HG02943 (cell line): ENCODE measurements around the gene OAF.

Experiments used
- ATAC-seq: cut with Tn5 transposase; IDR thresholded peaks from one replicate; pipeline ENCODE4 v1.9.1; 2021; ENCODE audit warnings: mild to moderate bottlenecking, low read depth, moderate library complexity; ENCODE audit not compliant: unreplicated experiment

OAF gene

GRCh38 chr11:120219232-120219937, 8.6 kb downstream of the OAF start:
- ATAC-seq = no peak

DNA sequence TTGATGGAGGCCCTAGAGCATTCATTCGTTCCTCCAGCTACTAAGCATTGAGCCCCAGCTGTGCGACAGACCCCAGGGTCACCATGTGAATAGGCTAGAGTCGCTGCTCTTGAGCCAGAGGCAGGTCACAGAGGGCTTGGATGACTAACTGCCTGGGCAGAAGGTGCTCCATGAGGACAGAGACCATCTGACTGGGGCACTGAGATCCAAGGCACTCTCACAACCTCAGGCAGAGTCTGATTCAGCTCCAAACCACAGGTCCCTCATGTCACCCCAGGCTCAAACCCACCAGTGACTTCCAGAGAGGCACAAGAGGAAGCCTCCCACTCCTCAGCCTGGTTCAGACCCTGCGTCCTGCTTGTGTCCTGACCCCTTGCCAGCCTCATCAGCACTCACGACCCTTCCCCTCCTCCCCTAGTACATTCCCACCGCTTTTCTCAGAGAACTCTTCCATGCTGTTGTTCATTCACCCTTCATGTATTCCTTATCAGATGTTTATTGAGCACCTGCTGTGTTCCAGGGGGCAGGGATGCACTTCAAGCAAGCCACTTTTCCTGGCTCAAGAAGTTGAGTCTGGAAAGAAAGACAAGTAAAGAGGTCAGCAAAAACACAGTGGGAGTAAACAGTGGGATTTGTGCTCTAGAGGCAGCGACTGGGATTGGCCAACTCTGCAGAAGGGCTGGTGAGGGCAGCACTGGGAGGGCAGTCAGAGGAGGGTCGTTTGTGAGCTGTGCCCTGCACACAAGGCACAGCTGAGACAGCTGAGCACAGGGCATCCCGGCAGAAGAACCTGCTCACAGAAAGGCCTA, 9.3 kb downstream of the OAF start:
- no peak for ATAC-seq

- no peak for ATAC-seq
Observed at GRCh38 chr11:120220747-120221037, 9.9 kb downstream of the OAF start.

- ATAC-seq = no peak
Observed at GRCh38 chr11:120221115-120221752, 10.4 kb downstream of the OAF start.

GRCh38 chr11:120222916-120223315, 12.1 kb downstream of the OAF start:
- ATAC-seq = no peak

DNA sequence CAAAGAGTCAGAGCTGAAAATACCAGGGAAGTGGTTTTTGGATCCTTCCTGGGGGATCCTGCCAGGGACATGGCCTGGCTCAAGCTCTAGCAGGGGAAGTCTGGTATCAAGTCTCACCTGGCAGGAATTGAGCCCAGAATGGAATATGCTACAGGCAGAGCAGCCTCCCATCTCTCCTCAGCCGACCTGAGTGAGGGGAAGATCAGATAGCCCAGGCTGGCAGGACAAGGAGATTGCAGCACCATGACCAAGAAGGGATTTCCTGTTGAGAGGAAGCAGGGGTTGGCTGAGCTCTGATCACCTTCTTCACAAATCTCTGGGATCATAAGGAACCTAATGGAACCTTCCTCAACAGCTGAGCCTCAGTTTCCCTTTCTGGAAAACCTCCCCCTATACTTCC, 13.0 kb downstream of the OAF start:
- no peak for ATAC-seq

DNA sequence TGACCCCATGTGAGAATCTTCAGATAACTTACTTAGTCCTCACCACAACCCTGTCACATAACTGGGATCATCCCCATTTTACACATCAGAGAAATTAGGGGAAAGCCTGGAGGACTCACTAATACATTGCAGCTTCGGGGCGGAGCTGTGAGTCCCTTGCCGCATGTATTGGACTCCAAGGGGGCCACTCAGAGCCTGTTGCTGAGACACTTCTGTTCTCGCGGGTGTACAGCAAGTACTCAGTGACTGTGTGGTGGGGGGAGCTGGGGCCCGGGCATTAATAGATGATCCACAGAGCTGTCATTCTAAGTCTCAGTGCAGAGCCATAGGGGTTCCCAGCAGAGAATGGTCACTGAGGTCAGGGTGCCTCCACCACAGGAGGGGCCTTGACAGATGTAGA, 13.5 kb downstream of the OAF start:
- no peak for ATAC-seq

- ATAC-seq = no peak
Observed at GRCh38 chr11:120224972-120225909, 14.4 kb downstream of the OAF start.

DNA sequence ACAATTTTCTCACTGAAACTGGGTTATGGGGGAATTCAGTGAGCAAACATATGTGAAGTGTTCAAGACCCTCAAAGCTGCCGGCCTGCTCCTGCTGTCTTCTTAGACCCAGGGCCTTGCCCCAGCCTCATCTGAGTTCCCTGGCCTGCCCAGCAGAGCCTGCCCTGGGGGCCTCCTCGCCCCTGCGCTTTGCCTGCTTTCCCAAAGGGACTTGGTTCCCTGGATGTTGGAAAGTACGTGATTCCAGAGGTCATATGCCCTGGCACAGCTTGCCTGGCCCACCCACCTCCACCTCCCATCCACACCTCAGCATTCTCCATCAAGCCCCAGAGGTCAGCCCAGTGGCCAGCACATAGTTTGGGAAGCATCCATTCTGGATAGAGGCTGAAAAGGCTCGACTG, 15.4 kb downstream of the OAF start:
- ATAC-seq = no peak

DNA sequence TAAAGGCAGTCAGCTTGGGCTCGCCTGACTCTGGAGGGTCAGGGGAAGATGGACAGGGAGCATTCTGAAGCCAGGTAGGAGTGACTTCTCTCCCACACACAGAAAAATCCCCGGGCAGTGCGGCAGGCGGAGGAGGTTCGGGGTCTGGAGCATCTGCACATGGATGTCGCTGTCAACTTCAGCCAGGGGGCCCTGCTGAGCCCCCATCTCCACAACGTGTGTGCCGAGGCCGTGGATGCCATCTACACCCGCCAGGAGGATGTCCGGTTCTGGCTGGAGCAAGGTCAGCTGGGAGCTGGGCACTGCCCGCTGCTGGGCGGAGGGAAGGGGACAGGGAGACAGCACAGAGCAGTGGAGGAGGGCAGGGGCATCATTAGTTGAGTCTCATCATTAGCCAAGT, 15.9 kb downstream of the OAF start:
- no peak for ATAC-seq

GRCh38 chr11:120227228-120227852, 16.5 kb downstream of the OAF start:
- no peak for ATAC-seq

DNA sequence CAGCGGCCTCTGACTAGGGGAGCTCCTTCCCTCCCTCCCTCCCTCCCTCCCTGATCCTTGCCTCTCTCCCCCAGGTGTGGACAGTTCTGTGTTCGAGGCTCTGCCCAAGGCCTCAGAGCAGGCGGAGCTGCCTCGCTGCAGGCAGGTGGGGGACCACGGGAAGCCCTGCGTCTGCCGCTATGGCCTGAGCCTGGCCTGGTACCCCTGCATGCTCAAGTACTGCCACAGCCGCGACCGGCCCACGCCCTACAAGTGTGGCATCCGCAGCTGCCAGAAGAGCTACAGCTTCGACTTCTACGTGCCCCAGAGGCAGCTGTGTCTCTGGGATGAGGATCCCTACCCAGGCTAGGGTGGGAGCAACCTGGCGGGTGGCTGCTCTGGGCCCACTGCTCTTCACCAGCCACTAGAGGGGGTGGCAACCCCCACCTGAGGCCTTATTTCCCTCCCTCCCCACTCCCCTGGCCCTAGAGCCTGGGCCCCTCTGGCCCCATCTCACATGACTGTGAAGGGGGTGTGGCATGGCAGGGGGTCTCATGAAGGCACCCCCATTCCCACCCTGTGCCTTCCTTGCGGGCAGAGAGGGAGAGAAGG, 18.1 kb downstream of the OAF start:
- ATAC-seq = no peak

GRCh38 chr11:120229451-120230424, 18.9 kb downstream of the OAF start:
- no peak for ATAC-seq

DNA sequence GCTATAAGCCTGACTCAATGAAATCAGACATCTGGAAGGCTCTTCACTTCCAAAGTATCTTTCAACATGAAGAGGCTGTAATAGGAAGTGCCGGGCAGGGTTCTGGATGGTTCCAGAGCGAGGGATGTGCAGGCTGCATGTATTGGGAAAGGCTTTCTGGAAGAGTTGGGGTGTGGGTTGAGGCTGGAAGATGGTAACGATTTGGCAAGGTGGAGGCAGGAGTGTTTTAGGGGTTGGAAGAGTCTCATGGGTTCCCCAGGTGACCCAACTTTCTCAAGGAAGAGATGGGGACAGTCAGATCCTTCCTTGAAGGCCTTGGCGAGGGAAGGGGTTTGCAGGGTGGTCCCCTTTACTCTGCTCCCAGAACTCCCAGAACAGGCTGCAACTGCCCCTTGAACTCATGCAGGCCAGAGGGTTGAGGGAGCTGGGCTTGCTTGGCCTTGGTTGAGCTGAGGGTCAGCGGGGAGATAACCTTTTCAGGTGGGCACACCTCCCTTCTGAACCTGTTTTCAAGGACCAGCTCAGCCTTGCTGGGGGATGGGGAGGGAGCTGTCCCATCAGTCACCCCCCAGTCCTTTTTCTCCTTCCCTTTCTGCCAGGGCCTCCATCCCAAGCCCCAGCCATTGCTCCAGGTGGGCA, 19.7 kb downstream of the OAF start:
- no peak for ATAC-seq

DNA sequence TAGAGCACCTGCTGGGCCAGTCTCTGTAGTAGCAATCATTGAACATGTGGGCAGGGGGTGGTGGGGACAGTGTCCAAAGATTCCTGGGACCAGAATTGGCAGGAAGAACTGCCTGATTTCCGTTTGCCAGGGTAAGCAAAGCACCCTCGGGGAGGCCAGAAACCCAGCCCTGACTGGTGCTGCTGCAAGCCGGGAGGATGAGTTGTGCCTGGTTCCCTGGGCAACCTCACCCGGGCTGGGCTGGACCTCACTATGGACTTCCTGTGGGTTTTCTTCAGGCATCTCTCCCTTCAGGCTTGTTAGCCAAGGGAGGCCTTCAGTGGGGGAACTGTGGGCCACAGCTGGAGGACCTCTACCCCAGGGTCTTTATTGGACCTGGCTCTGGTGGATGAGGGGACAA, 21.1 kb downstream of the OAF start:
- no peak for ATAC-seq

DNA sequence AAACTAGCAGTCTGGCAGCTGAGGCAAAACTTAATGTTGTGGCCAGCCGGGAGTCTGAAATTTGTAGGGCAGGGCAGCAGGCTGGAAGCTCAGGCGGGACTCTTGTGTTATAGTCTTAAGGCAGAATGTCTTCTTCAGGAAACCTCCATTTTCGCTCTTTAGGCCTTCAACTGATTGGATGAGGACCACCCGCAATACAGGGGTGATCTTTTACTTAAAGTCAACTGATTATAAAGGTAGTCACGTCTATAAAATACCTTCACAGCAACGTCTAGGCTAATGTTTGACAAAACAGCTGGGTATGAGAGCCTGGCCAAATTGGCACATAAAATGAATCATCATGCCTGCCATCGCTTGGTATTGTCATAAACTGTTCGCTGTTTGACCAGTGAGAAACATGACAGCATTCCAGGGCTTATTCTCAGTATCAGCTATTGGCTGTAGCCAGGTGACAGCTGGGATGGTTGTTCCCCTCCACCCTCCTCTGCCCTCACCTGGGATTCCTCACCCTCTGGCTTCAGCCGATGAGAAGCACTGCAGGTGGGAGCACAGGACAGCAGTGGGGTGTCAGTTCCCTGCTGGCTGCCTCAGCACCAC, 22.5 kb downstream of the OAF start:
- ATAC-seq = no peak

DNA sequence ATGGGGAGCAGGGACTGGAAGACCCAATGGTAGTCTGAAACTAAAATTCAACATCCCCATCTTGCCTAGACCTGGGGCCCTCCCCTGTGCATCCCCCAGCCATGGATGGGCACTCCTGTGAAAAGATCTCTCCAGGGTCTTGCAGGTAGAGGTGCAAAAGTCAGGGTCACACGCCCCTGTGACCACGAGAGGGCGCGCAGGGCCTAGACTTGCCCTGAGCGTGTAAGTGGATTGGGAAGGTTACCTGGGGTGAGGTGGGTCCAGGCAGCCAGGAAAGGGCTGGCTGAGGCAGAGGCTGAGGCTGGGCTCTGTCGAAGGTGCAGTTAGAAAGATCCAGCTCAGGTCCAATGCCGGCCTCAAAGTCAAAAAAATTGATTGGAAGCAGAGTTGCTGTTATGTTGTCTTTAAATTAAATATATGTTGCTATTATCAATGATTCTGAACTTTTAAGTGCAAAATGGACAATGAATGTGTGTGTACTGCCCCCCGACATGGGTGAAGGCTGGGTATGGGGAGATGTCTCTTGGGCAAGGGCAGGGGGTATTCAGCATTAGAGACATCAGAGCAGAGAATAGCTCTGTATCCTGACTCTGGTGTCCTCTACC, 24.3 kb downstream of the OAF start:
- no peak for ATAC-seq
